Activated B cell treated with CpG ODN at 0.5 μM for 24 hours (primary cell): Measurements from ENCODE around the gene GPR42. TPM values are rescaled to one million over a fixed set of nuclear protein-coding genes. Genes with fewer than 3 reads are reported as not detected.
A peak's percentile ranks its signal among the peaks of the same experiment; 100 is the strongest.

Experiments used
- ATAC-seq: fragments of 200-7000 bp; cut with Tn5 transposase; one replicate; pipeline ENCODE4 v1.10.0; 2021; ENCODE audit warnings: low read depth, mild to moderate bottlenecking, moderate library complexity
- CTCF ChIA-PET: fragments of 350-600 bp; sonication (Branson Sonifier 250); formaldehyde crosslinking; loops from one replicate; lab custom pipeline; 2021; ENCODE audit warnings: antibody characterized with exemption; lab: Charles Lee
- POLR2A ChIA-PET: fragments of 350-600 bp; sonication (Branson Sonifier 250); formaldehyde crosslinking; loops from one replicate; lab custom pipeline; 2021; ENCODE audit warnings: antibody characterized with exemption; lab: Charles Lee
- DNase-seq: peaks from one replicate; pipeline ENCODE4 v3.0.0; 2022
- H3K27ac Mint-ChIP-seq: one replicate; pipeline ENCODE4 v1.8.0; 2020; ENCODE audit warnings: mixed read lengths
- H3K27me3 Mint-ChIP-seq: one replicate; pipeline ENCODE4 v1.8.0; 2021; ENCODE audit warnings: mixed read lengths
- H3K36me3 Mint-ChIP-seq: one replicate; pipeline ENCODE4 v1.8.0; 2021; ENCODE audit warnings: low read depth, mixed read lengths
- H3K4me1 Mint-ChIP-seq: one replicate; pipeline ENCODE4 v1.8.0; 2021; ENCODE audit warnings: mixed read lengths
- H3K4me3 Mint-ChIP-seq: one replicate; pipeline ENCODE4 v1.8.0; 2020; ENCODE audit warnings: mild to moderate bottlenecking, mixed read lengths
- H3K9me3 Mint-ChIP-seq: one replicate; pipeline ENCODE4 v1.8.0; 2020; ENCODE audit warnings: mixed read lengths
- CTCF ChIP-seq: fragments of 200-600 bp; IDR thresholded peaks from one replicate; pipeline ENCODE4 v1.8.0; 2022; ENCODE audit warnings: antibody characterized with exemption, mild to moderate bottlenecking
- intact Hi-C: fragments of 100-400 bp; cut with micrococcal nuclease; formaldehyde crosslinking; loops from one replicate; pipeline ENCODE4 v1.15.1; 2024
- total RNA-seq: library from RNA; stranded (reverse); gene quantifications from 2 replicates; pipeline ENCODE4 v1.2.3, GENCODE V29; 2022

GPR42 gene
- total RNA-seq, 1 donor from 2014 or later = not detected

GRCh38 chr19:35337984-35338296 lies 32.9 kb upstream of the GPR42 start:
- intact Hi-C loops = loop anchor here (1.0 to 10.0 kb wide), 2 partner anchors 9 to 567 kb away; partner anchors contain the start of genes FFAR1, HCST, NFKBID and TYROBP
- Mint-ChIP-seq H3K9me3 (no peaks in the 10 kb centered on the region), H3K27me3 (no peaks in the 10 kb centered on the region), H3K4me3 (peak overlapping the region; percentile 72), H3K27ac (peak overlapping the region; percentile 95), H3K4me1 (peaks cover 84% of the 10 kb centered on the region), H3K36me3 (peaks cover 95% of the 10 kb centered on the region)
- POLR2A ChIA-PET = interaction anchor here (0.6 to 17.7 kb wide), 8 partner anchors 9 to 42 kb away, joined by 3 to 645 read pairs (median 5); partner anchors contain the start of genes CD22 and FFAR1
- ATAC-seq = no peak
- no peak for TF ChIP-seq CTCF
- CTCF ChIA-PET = interaction anchor here (0.8 to 1.4 kb wide), 2 partner anchors 10 to 157 kb away, joined by 3 to 5 read pairs; partner anchors contain the start of gene FFAR1
- DNase-seq = no peak

DNA sequence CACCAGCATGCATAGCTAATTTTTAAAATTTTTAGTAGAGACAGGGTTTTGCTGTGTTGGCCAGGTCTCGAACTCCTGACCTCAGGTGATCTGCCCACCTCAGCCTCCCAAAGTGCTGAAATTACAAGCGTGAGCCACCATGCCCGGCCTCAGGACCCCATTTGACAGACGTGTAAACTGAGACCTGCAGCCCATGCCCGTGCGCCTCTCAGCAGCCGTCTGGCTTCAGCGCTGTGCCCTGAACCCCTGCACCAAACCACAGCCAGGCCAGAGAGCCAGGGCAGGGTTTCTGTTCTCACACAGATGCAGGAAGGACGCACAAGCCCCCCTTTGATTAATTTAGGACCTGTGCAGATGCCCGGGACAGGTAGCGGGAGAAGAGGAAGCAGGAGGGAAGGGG lies 30.4 kb upstream of the GPR42 start:
- ChIA-PET CTCF (interaction anchor here (0.7 kb wide), 1 partner anchor 12 kb away, joined by 3 read pairs; no protein-coding TSS in a partner anchor), POLR2A (interaction anchor here (0.7 to 2.9 kb wide), 4 partner anchors 9 to 404 kb away, joined by 3 to 23 read pairs (median 4); partner anchors contain the start of gene CD22)
- no peak for ATAC-seq
- no peak for TF ChIP-seq CTCF
- Mint-ChIP-seq H3K4me1 (peaks cover 82% of the 10 kb centered on the region), H3K9me3 (no peaks in the 10 kb centered on the region), H3K27me3 (no peaks in the 10 kb centered on the region), H3K27ac (peak overlapping the region; percentile 37), H3K36me3 (peaks cover 92% of the 10 kb centered on the region), H3K4me3 (no peak overlapping the region)
- intact Hi-C loops = loop anchor here (10.0 kb wide), 1 partner anchor 276 kb away; no protein-coding TSS in a partner anchor
- DNase-seq = no peak

DNA sequence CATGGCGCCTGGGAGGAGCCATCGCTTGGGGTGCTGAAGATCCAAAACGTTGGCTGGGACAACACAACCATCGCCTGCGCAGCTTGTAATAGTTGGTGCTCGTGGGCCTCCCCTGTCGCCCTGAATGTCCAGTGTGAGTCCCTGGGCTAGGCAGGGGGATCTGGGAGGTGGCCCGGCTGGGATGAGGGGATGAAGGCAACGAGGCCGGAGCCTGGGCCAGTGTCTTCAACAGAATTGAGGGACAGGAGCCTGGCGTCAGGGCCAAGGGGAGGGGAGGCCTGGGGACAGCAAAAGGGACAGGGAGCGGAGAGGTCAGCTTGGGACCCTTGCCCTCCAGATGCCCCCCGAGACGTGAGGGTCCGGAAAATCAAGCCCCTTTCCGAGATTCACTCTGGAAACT lies 29.9 kb upstream of the GPR42 start:
- H3K9me3 Mint-ChIP-seq = no peaks in the 10 kb centered on the region
- no peaks in the 10 kb centered on the region for H3K27me3 Mint-ChIP-seq
- no peak overlapping the region for H3K4me3 Mint-ChIP-seq
- H3K4me1 Mint-ChIP-seq = peaks cover 82% of the 10 kb centered on the region
- peak overlapping the region; percentile 37 for H3K27ac Mint-ChIP-seq
- ChIA-PET CTCF (no interaction called here), POLR2A (interaction anchor here (1.4 to 2.9 kb wide), 2 partner anchors 8 to 9 kb away, joined by 3 to 23 read pairs; no protein-coding TSS in a partner anchor)
- no peak for TF ChIP-seq CTCF
- intact Hi-C loops = loop anchor here (10.0 kb wide), 1 partner anchor 276 kb away; no protein-coding TSS in a partner anchor
- peaks cover 92% of the 10 kb centered on the region for H3K36me3 Mint-ChIP-seq
- ATAC-seq (no peak), DNase-seq (no peak)

DNA sequence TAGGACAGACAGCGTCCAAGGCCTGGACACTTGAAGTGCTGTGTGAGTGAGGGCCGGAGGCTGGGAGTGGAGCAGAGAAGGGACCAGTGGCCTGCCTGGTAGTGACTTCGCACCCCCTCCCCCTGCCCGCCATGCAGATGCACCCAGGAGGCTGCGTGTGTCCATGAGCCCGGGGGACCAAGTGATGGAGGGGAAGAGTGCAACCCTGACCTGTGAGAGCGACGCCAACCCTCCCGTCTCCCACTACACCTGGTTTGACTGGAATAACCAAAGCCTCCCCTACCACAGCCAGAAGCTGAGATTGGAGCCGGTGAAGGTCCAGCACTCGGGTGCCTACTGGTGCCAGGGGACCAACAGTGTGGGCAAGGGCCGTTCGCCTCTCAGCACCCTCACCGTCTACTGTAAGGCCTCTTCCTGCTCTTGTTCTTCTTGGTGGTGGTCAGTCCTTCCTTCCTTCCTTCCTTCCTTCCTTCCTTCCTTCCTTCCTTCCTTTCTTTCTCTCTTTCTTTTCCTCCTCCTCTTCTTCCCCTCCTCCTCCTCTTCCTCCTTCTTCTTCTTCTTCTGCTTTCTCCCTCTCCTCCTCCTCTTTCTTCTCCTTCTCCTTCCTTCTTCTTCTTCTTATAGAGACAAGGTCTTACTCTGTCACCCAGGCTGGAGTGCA lies 29.2 kb upstream of the GPR42 start:
- peak overlapping the region; percentile 82 for H3K27ac Mint-ChIP-seq

More for the DNA sequence above, 29.2 kb upstream of the GPR42 start:
- H3K36me3 Mint-ChIP-seq = peaks cover 92% of the 10 kb centered on the region
- ChIA-PET CTCF (no interaction called here), POLR2A (interaction anchor here (1.2 to 2.9 kb wide), 4 partner anchors 8 to 36 kb away, joined by 3 to 23 read pairs (median 5); no protein-coding TSS in a partner anchor)
- intact Hi-C loops = loop anchor here (10.0 kb wide), 1 partner anchor 277 kb away; no protein-coding TSS in a partner anchor
- DNase-seq = no peak
- H3K4me3 Mint-ChIP-seq = no peak overlapping the region
- no peak for ATAC-seq
- peaks cover 82% of the 10 kb centered on the region for H3K4me1 Mint-ChIP-seq
- H3K27me3 Mint-ChIP-seq = peaks cover 2% of the 10 kb centered on the region
- H3K9me3 Mint-ChIP-seq = no peaks in the 10 kb centered on the region
- no peak for TF ChIP-seq CTCF
